T-helper 2 cell treated with Interferon-gamma antibody and Interleukin-4, amounts not matched to agents 100 ng/mL and 5 ng/mL, for 36 hours (primary cell): ENCODE measurements around the gene TBRG1. TPM values are rescaled to one million over a fixed set of nuclear protein-coding genes. Genes with fewer than 3 reads are reported as not detected.
"Not testable (repeated sequence)": the region's sequence is repeated elsewhere in the genome, so short reads cannot be mapped to it uniquely, and the experiment has no call there.

Source experiments
- intact Hi-C: fragments of 100-400 bp; cut with micrococcal nuclease; formaldehyde crosslinking; loops from one replicate; pipeline ENCODE4 v1.15.1; 2023
- total RNA-seq: library from RNA; stranded (reverse); gene quantifications from 2 replicates; pipeline ENCODE4 v1.2.3, GENCODE V29; 2022

TBRG1 gene
- total RNA-seq, result 36.3 and 38.7 TPM in 2 replicates

- intact Hi-C loops, result loop anchor here (1.0 to 2.0 kb wide), 5 partner anchors 51 to 328 kb away; partner anchors contain the start of genes MSANTD2, SIAE and SPA17
Observed at GRCh38 chr11:124622531-124623451, at the start of gene TBRG1. TBRG1 (plus strand) TSS chr11:124622864; CDS start chr11:124623084, 220 bp downstream.

DNA sequence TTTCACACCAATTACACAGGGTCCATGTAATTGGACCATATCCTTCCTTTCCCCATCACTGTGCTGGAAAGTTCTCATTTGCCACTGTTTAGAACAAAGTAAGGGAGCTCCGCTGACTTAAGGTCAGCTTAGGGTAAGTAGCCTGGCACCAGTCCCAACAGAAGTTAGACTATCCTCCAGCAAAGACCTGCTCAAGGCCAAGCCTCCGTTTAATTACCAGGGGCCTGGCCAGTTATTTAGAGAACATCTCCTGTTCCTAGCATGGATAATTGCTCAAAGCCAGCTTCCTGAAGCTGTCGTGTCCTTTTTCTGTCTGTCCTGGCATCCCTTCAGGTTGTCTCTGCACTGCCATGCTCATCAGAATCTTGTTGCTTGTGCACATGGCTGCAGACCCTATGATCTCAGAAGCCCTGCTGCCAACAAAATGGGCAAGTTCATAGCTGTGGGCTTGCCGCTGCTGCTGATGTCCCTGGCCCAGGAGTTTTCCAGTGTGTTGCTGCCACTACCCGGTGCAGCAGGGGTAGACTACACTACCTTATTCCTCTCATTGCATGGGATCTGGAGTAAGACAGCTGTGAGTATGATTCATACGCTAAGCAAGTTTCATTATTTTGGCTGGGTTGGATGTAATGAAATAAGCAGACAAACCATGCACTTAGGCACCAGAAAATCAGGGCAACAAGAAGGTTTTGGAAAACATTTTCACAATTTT lies 44.8 kb upstream of the TBRG1 start:
- intact Hi-C loops, result no loop called here

- intact Hi-C loops, result no loop called here
Observed at GRCh38 chr11:124578761-124579160, 43.9 kb upstream of the TBRG1 start.

DNA sequence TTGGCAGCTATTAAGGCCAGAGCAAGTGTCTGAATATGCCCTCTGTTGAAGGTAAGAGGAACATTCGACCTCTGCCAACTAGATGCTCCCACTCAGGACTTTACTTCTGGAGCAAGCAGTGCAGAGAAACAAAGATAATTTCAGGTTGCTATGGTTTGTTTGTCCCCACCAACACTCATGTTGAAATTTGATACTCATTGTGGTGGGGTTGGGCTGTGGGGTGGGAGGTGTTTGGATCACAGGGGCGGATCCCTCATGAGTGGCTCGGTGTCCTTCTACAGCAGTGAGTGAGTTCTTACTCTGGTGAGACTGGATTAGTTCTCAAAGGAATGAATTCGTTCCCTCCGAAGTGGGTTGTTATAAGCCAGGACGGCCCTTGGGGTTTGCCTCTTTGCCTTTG lies 40.8 kb upstream of the TBRG1 start:
- intact Hi-C loops, result no loop called here

- intact Hi-C loops, result no loop called here
Observed at GRCh38 chr11:124582565-124582964, 40.1 kb upstream of the TBRG1 start.

- intact Hi-C loops, result no loop called here
Observed at GRCh38 chr11:124583781-124584180, 38.9 kb upstream of the TBRG1 start.

DNA sequence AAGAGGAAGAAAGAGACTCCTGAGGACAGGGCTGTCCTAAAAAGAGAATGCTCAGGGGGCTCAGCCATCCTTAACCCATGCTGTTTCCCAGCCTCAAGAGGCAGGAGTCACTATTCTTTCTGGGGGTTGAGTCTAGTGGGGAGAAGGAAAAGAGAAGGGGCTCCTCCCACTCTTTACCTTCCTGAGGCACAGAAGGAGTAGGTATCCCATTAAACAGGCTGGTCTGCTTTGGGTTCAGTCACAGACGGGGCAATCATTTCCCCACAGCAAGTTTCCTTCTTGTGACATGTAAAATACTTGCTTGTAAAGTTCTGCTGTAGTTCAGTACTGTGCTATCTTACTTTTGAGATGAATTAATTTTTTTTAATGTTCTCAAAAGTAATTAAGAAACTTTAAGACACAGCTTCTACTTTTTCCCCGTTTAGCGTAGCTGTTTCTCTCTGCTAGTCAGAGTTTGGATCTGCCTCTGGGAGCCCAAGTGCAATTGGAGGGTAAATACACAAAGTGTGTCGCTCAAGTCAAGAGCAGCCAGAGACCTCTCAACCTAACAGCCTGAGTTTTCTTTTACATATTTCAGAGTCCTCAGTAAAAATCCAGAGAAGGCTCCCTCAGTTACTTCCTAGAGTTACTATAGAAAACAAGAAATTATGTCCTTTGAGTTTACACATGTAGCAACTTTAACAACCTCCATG lies 37.8 kb upstream of the TBRG1 start:
- intact Hi-C loops, result loop anchor here (5.0 kb wide), 1 partner anchor 513 kb away; no protein-coding TSS in a partner anchor

DNA sequence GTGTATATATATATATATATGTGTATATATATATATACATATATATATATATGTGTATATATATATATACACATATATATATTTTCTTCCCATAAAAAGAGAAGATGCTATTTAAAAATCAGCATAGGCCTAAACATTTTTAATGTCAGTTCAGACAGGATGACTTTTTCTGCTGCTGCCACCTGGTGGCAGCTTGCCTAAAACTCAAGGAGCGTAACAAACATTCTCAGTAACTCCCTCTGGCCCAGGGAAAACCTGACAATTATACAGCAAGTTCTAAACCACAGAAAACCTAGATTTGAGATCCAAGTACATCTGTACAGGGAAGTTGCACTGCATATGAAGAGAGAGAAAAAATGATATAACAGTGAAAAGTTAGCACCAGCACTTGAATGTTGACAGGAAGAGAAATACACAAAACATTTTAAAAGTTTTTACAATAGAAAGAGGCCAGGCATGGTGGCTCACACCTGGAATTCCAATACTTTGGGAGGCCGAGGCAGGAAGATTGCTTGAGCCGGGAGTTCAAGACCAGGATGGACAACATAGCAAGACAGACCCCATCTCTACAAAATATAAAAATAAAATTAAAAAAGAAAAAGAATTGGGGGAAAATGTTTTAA lies 36.3 kb upstream of the TBRG1 start:
- intact Hi-C loops, result loop anchor here (1.0 to 5.0 kb wide), 2 partner anchors 171 to 514 kb away; no protein-coding TSS in a partner anchor

GRCh38 chr11:124591430-124591829 lies 31.2 kb upstream of the TBRG1 start:
- intact Hi-C loops, result no loop called here

DNA sequence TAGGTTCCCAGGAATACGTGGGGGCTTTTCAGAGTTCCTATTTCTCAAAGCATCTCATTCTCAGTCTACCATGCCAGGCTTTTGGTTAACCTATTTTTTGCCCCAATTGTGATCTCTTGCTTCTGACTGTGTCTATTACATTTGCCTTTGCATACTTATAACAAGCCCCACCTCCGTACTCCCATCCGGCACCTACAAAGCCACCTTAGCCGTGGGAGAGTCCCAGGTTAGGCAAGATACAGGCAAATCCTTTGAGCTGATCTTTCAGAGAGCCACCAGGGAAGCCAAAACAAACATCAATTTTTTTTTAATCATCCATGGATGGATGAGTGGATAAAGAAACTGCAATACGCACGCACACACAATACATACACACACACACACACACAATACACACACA lies 30.0 kb upstream of the TBRG1 start:
- intact Hi-C loops, result no loop called here

DNA sequence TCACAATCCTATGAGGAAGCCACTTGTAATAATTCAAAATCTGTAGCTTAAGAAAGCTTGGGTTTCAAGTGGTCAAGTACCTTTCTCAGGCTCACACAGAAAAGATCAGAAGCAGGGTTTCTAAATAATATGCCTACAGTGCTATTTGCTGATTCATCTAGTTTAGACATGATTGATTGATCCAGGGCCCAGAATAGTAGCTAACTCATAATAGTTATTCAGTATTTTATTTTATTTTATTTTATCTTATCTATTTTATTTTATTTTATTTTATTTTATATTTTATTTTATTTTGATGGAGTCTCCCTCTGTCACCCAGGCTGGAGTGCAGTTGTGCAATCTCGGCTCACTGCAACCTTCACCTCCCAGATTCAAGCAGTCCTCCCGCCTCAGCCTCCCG lies 27.4 kb upstream of the TBRG1 start:
- intact Hi-C loops, result no loop called here

DNA sequence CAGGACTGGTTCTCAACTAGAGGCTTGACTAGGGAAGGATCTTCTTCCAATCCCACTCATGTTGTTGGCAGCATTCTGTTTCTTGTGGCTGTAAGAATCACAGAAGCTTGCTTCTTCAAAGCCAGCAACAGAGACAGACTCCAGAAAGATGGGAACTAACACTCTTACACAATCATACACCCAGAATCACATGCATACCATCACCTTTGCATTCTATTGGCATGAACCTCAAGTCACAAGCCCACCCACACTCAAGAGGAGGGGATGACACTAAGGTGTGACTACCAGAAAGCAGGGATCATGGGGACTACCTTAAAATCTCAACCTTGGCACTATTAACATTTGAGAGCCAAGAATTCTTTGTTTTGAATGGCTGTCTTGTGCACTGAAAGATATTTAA lies 25.0 kb upstream of the TBRG1 start:
- intact Hi-C loops, result no loop called here

DNA sequence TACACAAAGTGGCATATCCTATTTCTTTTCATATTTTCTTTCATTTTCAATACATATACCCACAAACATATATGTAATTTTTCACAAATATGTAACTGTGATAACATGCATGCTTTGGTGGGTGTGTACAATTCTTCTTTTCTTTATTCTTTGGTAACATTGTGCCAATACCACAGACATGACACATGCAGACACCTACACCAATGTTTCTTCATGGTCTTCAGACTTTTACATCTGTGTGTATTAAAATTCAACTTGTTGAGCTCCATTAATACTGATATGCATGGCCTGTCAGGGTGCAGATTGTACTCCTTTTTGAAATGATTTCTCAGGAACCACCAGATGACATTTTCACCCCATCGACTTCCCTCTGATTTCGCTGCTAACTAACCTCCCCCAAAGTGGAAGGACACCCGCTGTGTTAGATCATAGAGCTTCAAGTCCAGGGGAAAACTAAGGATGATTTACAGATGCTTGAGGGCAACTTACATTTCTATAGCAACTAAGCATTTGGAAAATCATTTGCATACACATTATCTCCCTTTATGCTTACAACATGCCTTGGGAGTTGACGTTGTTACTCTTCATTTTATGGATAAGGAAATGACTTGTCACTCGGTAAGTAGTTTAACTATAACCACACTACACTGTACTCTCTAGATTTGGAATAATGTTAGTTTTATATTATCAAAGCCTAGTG lies 21.9 kb upstream of the TBRG1 start:
- intact Hi-C loops, result no loop called here

- intact Hi-C loops, result no loop called here
Observed at GRCh38 chr11:124602193-124602592, 20.5 kb upstream of the TBRG1 start.

- intact Hi-C loops, result not testable (repeated sequence)
Observed at GRCh38 chr11:124602723-124603122, 19.9 kb upstream of the TBRG1 start.

DNA sequence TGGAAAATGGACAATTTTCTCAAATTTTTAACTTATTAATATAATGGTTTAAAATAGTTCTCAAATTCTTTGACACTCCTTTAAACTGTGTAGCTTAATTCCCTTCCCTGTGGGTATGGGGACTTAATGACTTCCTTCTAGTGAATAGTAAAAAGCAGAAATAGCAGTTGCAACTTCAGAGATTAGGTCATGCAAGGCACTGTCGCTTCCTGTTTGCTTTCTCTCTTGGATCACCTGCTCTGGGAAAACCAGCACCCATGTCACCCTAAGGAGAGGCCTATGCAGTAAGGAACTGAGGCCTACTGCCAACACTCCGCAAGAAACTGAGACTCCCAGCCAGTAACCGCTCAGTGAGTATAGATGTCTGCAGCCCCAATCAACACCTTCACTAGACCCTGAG lies 16.9 kb upstream of the TBRG1 start:
- intact Hi-C loops, result no loop called here

- intact Hi-C loops, result no loop called here
Observed at GRCh38 chr11:124608147-124608546, 14.5 kb upstream of the TBRG1 start.

DNA sequence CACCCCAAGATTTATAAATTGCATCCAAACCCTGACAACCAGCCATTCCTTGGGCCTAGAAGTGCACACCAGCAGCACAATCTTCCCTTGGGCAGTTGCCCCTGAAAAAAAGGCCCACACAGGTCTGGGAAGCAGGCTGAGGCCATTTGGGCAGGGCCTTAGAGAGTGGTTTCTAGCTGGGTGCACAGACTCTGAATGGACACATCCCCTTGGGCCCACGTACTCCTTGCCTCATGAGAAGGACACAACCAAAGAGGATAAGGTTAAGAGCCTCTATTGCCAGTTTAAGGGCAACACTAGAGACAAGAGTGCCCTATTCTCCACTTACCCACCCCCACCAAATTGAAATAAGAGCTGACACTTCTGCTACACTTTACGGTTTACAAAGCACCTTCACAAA lies 12.4 kb upstream of the TBRG1 start:
- intact Hi-C loops, result no loop called here

GRCh38 chr11:124611064-124611463 lies 11.6 kb upstream of the TBRG1 start, which contains the start of gene PANX3:
PANX3 (plus strand) TSS chr11:124611428; CDS start chr11:124611557, 129 bp downstream.
- intact Hi-C loops, result no loop called here

GRCh38 chr11:124612045-124612444 lies 10.6 kb upstream of the TBRG1 start:
- intact Hi-C loops, result no loop called here
